ENCODE results near the gene NDUFB10. TPM values are rescaled to one million over a fixed set of nuclear protein-coding genes. Genes with fewer than 3 reads are reported as not detected.

The NDUFB10 gene
- total and polyA plus RNA-seq, 10 of the 15 experiments (the other 5 are each of a cell fraction or from before 2014, with no cell fraction given), result 52.2 to 319 (median 130) TPM

DNA sequence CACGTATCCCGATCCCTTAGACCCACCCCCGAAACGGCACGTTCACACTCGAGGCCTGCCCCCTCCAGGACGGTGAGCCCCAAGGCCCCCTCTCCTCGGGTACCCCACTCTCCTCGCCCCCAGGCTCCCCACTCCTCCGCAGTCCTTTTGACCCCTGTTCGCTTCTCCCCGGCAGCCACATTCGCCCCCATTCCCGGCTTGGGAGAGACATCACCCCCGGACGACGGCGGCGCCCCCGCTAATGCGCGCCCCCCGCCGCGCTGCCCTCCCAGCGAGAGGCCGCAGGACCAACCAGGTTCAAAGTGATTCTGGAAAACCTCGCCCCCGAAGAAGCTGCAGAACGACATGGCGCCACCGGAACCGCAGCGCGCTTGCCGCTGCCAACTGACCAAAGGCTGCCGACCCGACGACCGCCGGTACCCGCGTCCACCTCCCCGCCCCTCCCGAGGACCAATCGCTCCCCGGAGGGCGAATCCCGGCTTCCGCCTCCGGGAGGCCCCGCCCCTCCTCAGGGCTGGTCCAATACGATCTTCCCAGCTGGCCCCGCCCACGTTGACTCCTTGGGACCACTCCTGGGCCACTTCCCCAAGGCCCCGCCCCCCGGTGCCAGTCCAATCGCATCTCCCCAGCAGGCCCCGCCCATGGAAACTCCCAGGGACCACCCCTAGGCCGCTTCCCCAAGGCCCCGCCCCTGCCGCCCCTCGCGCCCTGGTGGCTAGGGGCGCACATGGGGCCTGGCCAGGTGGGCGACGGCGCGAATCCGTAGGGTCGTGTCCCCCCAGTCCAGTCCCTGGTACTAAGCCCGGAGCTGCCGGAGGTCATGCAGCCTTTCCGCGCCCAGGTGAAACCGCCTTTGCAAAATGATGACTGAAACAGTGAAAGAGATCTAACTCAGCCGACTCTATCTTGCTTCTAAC is 16.3 kb upstream of the NDUFB10 start, which contains the start of gene MSRB1 (continued):
- no peak for TF ChIP-seq USF1 (IDR thresholded peaks at IDR 0.05; ENCODE audit: borderline replicate concordance, extremely low read length, insufficient read depth, low read depth, low read length)
- peak; percentile 37; the same call in 1 of the 2 replicates for TF ChIP-seq SPI1 (IDR thresholded peaks at IDR 0.05; ENCODE audit: borderline replicate concordance, insufficient read depth, low read depth, low read length)
- 0 out of 2 replicates have a peak, but pooled peaks have one; percentile 28 for TF ChIP-seq IRF3 (IDR thresholded peaks at IDR 0.05)
- TF ChIP-seq MAX (IDR thresholded peaks at IDR 0.05; ENCODE audit: low read depth, low read length), result peak; percentile 79; the same call in 1 of the 2 replicates
- TF ChIP-seq CTCF (IDR thresholded peaks at IDR 0.05 in 2 of 3, conservative IDR thresholded peaks at IDR 0.05 in 1 of 3; ENCODE audit: control insufficient read depth in 2 of 3, extremely low read depth in 1 of 3, insufficient read depth in 1 of 3, low read depth in 3 of 3, low read length in 3 of 3), result no peak
- TF ChIP-seq ZNF207 (IDR thresholded peaks at IDR 0.05; ENCODE audit: borderline replicate concordance), result no peak
- TF ChIP-seq E2F4 (IDR thresholded peaks at IDR 0.05; ENCODE audit: low read depth, low read length), result no peak
- no peak for TF ChIP-seq BCL3 (IDR thresholded peaks at IDR 0.05; ENCODE audit: borderline replicate concordance, insufficient read depth, low read depth, low read length, poor library complexity, severe bottlenecking)
- no peak for TF ChIP-seq ELK1 (IDR thresholded peaks at IDR 0.05; ENCODE audit: low read depth, low read length)
- TF ChIP-seq RCOR1 (conservative IDR thresholded peaks at IDR 0.05; ENCODE audit: low read depth, low read length), result no peak
- no peak for TF ChIP-seq CBFB (IDR thresholded peaks at IDR 0.05; ENCODE audit: low read depth)
- no peak for TF ChIP-seq HCFC1 (IDR thresholded peaks at IDR 0.05; ENCODE audit: low read length)
- no peak for TF ChIP-seq TARDBP (IDR thresholded peaks at IDR 0.05; ENCODE audit: borderline replicate concordance)
- no peak for TF ChIP-seq EZH2 (IDR thresholded peaks at IDR 0.05; ENCODE audit: borderline replicate concordance, control insufficient read depth, low read depth, low read length)
- TF ChIP-seq, protein P1, sequence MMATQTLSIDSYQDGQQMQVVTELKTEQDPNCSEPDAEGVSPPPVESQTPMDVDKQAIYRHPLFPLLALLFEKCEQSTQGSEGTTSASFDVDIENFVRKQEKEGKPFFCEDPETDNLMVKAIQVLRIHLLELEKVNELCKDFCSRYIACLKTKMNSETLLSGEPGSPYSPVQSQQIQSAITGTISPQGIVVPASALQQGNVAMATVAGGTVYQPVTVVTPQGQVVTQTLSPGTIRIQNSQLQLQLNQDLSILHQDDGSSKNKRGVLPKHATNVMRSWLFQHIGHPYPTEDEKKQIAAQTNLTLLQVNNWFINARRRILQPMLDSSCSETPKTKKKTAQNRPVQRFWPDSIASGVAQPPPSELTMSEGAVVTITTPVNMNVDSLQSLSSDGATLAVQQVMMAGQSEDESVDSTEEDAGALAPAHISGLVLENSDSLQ (IDR thresholded peaks at IDR 0.05), result peak; percentile 39; the same call in 1 of the 2 replicates

Measured in GM12878 (cell line).